CD4-positive, alpha-beta T cell treated with Interleukin-17A for 1 hour (primary cell): Measurements from ENCODE around the gene CAPN8.
"Not testable (repeated sequence)": the region's sequence is repeated elsewhere in the genome, so short reads cannot be mapped to it uniquely, and the experiment has no call there.

ENCODE experiments used
- DNase-seq: peaks from one replicate; pipeline ENCODE4 v3.0.0-alpha.2; 2020

CAPN8 gene

DNA sequence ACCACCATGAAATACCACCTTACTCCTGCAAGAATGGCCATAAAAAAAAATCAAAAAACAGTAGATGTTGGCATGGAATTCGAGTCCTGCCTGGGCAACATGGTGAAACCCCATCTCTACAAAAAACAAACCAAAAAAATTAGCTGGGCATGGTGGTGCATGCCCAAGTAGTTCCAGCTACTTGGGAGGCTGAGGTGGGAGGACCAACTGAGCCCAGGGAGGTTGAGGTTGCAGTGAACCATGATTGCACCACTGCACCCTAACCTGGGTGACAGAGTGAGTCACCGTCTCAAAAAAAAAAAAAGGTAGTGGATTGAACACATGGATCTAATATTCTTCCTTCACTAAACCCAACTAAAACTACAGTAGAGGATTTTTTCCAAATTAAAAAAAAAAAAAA is 146.4 kb downstream of the CAPN8 start:
- DNase-seq: no peak

DNA sequence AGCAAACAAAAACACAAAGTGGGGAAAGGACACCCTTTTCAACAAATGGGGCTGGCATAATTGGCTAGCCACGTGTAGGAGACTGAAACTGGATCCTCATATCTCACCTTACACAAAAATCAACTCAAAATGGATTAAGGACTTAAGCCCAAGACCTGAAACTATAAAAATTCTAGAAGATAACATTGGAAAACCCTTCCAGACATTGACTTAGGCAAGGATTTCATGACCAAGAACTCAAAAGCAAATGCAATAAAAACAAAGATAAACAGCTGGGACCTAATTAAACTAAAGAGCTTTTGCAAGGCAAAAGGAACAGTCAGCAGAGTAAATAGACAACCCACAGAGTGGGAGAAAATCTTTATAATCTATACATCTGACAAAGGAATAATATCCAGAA is 146.9 kb downstream of the CAPN8 start:
- not testable (repeated sequence) for DNase-seq

DNA sequence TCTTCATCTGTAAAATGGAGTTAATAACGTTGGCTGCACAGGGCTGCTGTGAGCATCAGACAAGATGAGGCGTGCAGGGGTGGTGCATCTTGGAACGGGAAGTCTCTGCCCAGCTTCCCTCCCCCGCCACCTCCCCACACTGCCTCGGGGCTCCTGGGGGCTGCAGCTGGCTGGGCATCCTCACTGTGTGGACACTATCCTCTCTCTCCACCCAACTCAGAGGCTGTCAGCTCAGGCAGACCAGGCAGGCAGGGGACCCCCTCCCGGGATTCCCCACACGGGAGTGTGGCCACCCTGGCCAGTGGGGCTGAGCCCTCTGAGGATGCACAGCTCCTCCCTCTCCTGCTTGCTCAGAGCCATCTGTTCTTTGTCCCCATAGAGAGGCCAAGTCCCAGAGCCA is 149.6 kb downstream of the CAPN8 start:
- DNase-seq: peak; percentile 7

DNA sequence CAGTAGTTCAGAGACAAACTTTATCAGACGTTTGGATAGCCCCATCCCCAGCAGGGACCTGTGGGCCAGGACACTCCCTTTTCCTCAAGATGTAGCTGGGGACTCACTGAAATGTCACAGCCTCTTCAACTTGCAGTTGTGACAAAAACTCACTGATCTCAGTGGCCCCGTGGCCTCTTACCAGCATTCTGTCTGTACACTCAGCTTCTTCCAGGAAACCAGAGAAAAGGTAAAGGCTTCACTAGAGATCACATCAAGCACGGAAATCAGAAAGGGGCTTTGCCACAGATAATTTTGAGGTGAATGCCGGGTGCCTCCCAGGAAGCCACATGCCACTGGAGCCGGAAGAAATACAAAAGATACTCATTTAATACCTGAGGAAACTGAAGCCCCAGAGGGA is 150.1 kb downstream of the CAPN8 start:
- peak; percentile 61 for DNase-seq

DNA sequence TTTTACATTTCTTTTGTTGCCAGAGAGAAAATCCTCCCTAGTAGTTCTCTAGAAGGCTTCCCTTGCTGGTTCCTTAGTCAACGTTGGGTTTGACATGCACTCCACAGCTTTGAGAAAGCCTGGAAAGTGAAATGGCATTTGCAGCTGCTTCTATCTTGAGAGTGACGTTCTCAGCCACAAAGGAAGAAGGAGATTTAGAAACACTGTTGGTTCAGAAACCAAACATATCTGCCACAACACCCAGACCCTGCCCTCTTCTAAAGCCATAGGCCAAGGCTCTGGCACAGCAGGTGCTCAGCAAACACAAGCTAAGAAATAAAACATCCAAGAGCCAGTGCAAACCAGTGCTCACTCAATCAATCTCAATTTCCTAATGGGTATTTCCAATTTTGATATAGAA is 150.9 kb downstream of the CAPN8 start:
- no peak for DNase-seq

DNA sequence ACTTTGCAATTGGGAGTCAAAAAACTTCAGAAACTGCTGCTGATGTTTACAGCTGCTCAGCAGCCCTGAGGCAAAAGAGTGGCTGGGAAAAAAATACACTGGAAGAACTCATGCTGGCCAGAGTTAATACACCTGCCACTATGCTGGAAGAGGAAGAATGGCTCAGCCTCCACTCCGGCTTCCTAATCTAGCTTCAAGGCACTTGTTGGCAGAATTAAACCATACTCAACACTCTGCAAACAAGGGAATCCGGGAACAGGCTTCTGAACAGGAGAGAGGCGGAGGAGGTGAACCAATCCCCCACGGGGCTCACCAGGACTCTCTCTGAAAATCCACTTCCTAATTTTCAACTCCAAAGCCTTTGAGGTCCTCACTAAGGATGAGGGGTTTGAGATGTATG is 152.2 kb downstream of the CAPN8 start:
- no peak for DNase-seq

DNA sequence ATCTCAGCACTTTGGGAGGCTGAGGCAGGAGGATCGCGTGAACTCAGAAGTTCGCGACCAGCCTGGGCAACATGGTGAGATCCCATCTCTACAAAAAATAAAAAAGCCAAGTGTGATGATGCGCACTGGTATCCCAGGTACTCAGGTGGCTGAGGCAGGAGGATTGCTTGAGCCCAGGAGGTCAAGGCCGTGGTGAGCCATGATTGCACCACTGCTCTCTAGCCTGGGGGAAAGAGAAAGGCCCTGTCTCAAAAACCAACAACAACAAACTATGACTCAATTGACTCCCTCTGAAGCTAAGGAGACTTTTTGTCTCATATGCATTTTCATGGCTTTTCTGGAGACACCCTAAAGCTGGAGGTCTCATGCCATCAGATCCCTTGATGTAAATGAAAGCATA is 153.4 kb downstream of the CAPN8 start:
- DNase-seq: no peak

DNA sequence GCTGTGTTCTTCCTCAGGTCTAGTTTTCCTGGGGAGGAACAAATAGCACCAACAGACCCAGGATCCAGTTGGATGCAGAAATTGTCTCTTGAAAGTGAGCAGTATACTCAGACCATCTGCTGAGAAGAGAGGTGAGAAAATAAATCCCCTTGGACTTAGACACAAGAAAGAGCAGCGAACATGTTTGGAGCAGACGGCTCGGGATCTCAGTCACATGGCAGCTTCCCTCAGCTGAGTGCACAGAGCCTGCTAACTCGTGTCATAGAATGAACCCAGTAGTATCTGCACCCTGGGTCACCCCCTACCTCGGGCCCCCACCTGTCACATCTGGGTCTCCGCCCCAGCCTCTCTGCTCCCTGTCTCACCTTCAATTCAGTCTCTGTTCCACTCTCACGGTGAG is 156.7 kb downstream of the CAPN8 start:
- no peak for DNase-seq

DNA sequence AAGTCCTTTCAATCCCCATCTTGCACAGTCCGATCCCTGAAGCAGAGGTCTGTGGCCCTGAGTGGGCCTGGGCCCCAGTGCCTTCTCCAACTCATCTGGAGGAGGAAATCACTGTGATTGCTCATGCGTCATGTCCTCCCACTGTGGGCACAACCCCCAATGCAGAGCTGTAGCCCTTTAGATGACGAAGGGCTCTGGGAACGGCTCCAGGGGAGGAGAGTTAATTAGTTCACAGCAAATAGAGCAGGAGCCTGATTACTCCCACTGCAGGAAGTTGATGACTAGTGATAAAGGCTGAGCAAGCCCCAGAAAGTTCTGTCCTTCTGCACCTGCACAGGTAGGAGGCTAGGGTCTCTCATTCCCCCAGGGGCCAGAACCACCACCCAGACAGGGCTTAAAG is 160.8 kb downstream of the CAPN8 start:
- DNase-seq: no peak

DNA sequence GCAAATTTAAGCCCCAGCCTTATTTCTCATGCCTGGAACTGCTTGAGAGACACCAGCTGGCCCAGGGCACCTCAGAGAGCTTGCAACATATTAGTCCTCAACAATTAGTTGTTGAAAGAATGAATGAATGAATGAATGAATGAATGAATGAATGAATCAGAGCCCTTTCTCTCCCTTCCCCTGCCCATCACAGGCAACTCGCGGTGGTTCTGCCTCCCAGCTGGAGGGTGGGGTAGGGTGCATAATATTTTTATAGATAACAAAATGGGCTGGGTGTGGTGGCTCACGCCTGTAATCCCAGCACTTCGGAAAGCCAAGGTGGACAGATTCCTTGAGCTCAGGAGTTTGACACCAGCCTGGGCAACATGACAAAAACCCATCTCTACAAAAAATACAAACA is 162.2 kb downstream of the CAPN8 start:
- DNase-seq: no peak

DNA sequence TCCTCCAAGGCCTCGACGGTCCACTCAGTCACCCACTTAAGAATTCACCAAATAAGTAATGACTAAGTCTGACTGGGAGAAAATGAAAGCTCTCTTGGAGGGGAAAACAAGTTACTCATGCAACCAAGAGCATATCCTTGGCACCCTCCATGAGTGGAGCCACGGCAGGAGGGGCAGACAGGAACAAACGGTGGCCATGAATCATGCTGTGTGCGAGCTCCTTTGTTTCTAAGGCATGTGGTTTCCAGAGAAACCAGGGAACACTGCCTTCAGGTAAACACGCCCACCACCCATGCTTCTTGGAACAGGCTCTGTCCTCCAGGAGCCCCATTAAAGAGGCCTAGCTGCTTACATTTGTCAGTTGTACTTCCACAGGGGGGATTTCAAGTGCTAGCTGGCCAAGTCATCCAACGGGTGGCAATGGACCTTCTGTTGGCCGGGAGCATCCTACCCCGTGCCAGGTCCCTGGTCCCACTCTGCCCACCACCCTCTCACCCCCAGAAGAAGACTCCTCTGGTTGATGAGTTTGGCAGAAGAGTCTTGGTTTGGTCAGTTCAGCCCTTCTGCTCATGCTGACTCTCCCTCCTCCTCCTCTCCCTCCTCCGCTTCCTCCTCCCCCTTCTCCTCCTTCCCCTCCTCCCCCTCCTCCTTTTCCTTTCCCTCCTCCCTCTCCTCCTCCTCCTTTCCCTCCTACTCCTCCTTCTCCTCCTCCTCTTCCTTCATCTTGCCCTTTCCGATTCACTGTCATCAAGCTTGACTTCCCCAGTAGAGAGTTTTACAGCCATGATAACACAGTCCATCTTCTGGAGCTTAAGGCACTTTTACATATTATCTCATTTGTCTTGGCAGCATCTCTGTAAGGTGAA is 164.7 kb downstream of the CAPN8 start:
- no peak for DNase-seq

DNA sequence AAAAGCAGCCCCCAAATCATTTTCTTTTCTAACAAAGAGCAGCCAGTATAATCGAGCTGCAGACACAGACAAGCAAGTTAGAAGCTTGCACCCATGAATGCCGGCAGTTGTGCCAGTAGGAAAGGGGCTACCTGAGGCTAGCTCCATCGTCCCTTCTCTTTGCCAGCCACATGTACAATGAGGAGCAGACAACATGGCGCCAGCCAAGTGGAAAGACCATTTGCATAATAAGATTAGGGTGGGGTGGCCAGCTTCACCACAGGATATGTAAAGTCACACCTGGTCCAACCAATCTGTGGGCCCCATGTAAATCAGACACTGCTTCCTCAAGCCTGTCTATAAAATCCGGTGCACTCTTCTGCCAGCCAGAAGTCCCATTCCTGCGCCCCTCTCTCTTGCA is 168.6 kb downstream of the CAPN8 start:
- no peak for DNase-seq

DNA sequence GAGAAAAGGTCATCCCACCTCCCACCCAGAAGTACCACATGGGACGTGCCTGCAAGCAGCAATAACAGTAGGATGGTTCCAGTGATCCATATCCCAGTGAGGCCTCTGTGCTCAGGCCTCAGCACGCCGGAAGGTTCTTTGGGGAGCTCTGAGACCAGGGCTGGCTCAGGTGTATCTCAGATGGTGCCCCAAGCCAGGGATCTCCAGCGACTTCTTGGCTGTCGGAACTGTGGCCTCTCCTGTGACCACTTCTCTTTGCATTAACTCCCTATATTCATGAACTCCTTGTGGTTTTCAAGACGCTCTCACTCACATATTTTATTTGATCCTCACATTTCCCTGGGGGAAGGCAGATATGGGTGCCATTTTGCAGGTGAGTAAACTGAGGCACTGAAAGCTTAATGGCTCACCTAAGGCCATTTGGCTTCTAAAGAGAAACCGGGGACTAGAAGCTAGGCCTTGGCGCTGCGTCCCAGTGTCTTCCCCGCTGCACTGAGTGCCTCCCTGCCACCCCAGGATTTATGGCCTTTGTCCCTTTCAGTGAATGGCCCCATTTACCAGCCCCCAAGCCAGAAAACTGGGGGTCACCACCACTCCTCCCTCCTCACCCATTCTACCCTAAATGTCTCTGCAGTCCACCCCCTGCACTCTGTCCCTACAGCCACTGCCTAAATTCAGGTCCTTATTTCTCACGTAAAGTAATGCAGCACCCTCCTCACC is 170.4 kb downstream of the CAPN8 start:
- no peak for DNase-seq

DNA sequence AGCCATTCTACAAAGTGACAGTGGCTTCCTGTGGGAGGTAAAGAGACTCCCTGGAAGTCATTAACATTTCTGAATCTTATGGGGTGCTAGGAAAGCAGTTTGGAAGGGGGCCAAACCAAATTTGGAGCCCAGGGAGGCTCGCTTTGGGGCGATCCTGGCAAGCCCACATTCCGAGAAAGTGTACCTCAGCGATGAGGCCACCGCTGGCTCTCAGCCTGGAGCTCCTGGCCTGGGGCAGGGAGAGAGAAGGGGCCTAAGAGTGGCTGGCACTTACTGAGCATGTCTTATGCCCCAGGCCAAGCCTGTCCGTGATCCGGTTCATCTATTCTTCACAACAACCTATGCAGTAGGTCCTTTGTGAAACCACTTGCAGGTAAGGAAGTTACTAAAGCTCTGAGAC is 173.5 kb downstream of the CAPN8 start:
- no peak for DNase-seq
